Gastroesophageal sphincter (tissue), 3 donors: ENCODE measurements around the gene CLIC6.

Experiments
- POLR2AphosphoS5 ChIP-seq: sonication (generic); formaldehyde crosslinking; IDR thresholded peaks from one replicate; pipeline ENCODE4 v1.6.1; 2017; ENCODE audit warnings: antibody characterized with exemption
- TF ChIP-seq, protein P1 (sequence below), 4 experiments: fragments of 200-600 bp in 2 of 4; fragments of 450-650 bp in 2 of 4; sonication (generic) in 1 of 4; IDR thresholded peaks; one replicate each; pipeline ENCODE4 v1.5.1; 2017 to 2019; ENCODE audit warnings: antibody characterized with exemption in 4 of 4, mild to moderate bottlenecking in 2 of 4, moderate library complexity in 2 of 4

DNA sequence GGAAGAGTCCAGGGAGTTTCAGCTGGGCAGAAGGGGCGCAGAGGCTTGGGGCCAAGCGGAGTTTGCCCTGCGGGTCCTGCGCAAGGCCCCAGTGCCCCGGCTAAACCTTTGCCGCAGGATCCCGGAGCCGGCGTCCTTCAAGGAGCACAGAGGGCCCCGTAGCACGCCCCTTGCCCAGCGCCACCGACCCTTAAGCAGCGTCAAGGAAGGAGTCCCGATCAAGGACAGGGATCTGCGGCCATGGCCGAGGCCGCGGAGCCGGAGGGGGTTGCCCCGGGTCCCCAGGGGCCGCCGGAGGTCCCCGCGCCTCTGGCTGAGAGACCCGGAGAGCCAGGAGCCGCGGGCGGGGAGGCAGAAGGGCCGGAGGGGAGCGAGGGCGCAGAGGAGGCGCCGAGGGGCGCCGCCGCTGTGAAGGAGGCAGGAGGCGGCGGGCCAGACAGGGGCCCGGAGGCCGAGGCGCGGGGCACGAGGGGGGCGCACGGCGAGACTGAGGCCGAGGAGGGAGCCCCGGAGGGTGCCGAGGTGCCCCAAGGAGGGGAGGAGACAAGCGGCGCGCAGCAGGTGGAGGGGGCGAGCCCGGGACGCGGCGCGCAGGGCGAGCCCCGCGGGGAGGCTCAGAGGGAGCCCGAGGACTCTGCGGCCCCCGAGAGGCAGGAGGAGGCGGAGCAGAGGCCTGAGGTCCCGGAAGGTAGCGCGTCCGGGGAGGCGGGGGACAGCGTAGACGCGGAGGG is 520 bp downstream of the CLIC6 start:
- TF ChIP-seq, protein P1, sequence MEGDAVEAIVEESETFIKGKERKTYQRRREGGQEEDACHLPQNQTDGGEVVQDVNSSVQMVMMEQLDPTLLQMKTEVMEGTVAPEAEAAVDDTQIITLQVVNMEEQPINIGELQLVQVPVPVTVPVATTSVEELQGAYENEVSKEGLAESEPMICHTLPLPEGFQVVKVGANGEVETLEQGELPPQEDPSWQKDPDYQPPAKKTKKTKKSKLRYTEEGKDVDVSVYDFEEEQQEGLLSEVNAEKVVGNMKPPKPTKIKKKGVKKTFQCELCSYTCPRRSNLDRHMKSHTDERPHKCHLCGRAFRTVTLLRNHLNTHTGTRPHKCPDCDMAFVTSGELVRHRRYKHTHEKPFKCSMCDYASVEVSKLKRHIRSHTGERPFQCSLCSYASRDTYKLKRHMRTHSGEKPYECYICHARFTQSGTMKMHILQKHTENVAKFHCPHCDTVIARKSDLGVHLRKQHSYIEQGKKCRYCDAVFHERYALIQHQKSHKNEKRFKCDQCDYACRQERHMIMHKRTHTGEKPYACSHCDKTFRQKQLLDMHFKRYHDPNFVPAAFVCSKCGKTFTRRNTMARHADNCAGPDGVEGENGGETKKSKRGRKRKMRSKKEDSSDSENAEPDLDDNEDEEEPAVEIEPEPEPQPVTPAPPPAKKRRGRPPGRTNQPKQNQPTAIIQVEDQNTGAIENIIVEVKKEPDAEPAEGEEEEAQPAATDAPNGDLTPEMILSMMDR (IDR thresholded peaks at IDR 0.05): no peak
- TF ChIP-seq POLR2AphosphoS5: no peak
